GM19025 (cell line): ENCODE results near the gene NTM.

Source experiments
- ATAC-seq: cut with Tn5 transposase; IDR thresholded peaks from one replicate; pipeline ENCODE4 v1.9.1; 2021; ENCODE audit warnings: mild to moderate bottlenecking, low read depth, moderate library complexity; ENCODE audit not compliant: unreplicated experiment

NTM gene

GRCh38 chr11:132073787-132074186 is 703.4 kb downstream of the NTM start:
- ATAC-seq, result no peak

DNA sequence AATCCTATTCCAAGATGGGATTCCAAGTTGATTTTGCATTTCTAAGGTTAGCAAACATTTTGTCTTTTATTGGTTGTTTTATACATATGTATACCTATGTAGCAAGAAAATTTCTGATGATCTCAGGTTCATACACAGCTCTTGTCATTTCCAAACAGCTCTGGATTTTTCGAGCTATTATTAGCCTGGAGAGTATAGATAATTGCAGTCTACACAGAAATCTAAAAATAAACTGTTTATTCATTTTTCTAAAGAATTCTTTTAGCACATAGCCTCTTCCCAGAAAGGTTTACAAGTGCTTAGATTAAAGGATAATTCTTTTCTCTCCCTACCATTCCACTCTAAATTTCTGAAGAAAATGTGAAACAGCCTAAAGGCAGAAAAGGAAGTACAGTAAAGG is 705.0 kb downstream of the NTM start:
- no peak for ATAC-seq

DNA sequence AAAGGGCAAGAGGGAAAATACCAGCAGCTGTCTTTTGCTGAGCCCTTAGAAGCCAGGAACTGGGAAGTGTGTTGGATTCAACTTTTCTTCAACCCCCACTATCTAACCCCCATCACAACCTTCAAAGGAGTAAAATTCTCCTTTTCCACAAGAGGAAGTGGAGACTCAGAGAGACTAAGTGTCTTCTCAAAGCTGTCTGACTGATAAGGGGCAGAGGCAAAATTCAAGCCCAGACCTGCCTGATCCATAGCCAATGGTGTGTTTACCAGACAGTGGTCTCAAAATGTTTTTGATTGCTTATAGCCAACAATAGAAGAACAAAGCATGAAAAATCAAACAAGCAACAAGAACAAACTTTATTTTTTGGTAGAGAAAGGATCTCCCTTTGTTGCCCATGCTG is 707.0 kb downstream of the NTM start:
- ATAC-seq, result no peak

DNA sequence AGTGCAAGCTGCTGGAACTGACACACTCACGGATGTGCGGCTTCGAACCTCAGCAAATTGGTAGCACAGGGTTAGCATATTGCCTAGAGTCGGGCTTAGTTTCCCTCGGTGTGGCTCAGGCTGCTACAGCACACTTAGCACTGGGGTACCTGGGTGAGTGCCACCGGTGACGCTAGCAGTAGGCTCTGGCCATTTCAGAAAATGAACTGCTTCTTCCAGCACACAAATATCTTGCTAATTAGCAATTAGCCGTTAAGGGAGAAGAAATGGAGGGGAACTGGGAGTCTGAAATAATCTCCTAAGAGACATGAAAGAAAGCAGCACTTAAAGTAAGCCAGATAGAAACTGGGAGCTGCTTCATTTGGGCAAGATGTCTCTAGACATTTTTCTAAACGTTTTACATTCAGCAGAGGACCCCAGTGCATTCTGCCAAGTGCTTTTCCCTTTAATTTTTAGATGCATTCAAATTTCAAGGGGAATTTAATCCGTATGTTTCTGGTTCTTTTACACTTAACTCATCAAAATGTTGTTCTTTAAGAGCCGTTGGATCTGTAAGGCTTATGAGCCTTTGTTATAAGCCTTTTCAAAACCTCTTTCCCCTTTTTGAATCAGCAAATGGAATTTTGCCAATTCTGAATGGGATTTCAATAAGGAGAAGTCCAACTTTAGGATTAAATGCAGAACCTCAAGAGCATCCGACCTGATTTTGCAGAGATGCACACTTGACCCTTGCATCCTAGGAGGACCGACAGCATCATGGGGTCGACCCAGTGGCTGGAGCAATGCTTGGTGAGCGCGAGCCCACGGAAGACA is 708.1 kb downstream of the NTM start:
- ATAC-seq, result no peak

- ATAC-seq, result no peak
Observed at GRCh38 chr11:132080127-132080526, 709.7 kb downstream of the NTM start.

DNA sequence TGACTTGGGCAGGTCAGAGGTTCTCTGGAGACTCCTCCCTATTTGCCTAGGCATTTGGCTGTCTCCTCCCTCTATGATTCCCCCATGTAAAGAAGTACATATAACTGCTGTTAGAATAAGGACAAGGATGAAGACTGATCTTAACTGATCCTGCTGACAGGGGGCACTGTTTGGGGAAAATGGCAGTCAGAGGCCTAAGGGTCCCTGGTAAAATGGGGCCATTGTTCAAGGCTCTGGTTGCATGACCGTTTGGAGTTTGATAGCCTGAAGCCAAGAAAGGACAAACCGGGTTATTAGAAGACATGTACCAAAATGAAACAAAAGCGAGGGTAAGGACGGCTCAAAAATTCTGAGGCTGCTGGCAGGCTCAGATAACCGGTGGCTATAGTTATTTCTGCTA is 712.2 kb downstream of the NTM start:
- no peak for ATAC-seq

- no peak for ATAC-seq
Observed at GRCh38 chr11:132084433-132084832, 714.0 kb downstream of the NTM start.

- ATAC-seq, result no peak
Observed at GRCh38 chr11:132087148-132087547, 716.7 kb downstream of the NTM start.

GRCh38 chr11:132088551-132088950 is 718.1 kb downstream of the NTM start:
- no peak for ATAC-seq

GRCh38 chr11:132093536-132094259 is 723.3 kb downstream of the NTM start:
- ATAC-seq, result no peak

- no peak for ATAC-seq
Observed at GRCh38 chr11:132094598-132094997, 724.2 kb downstream of the NTM start.

DNA sequence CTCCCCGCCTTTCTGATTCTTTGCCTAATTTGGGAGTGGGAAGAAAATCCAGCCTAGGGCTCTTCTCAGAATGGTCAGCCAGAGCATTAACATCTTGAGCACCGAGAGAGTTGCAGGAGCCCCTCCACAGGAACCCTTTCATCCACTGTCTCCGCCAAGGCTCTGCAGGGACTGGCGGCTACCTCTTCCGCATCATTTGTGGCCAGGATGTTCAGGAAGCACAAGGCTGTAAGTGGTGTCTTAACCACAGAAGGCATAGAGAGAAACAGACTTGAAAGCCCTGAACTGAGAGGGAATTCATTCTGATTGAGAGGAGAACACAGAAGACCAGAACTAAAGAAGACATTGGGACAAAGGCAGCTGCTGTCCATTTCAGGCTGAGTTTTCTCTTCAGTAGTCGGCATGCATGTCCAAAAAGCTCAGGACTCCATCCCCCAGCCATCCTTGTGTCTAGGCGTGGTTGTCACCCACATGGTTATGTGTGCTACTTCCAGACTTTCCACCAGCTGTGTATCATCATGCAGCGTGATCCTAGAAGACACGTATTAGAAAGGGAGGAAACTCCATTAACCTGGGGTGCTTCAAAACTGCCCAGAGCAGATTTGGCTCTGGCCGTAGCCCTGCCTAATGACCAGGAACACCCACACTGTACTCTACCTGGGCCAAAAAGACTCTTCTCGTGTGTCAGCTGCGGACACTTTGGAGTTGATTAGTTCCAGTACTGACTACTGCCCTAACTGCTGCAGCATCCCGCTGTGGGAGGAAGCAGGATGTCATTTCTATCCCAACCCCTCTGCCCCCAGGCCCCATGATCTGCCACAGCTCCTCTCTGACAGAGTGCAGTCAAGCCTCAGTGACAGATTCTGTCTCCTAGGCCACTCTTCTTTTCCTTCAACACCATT is 725.1 kb downstream of the NTM start:
- no peak for ATAC-seq

GRCh38 chr11:132096132-132096825 is 725.9 kb downstream of the NTM start:
- ATAC-seq, result no peak

DNA sequence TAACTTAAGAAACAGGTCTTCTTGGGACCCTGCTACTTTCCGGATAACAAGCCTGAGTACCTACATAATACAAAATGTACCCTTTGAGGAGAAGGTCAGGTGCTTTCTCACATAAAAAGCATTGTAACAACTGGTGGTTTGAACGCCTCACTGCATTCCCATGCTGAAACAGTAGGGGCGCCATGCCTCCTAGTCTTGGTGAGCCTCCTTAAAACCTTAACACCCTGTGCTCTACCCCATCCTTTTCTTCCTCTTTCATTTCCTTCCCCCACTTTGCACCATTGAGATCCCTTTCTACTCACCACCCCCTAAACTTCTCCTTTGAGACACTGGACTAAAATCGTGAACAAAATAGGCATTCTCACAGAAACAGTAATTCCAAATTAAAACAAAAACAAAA is 729.3 kb downstream of the NTM start:
- ATAC-seq, result no peak

DNA sequence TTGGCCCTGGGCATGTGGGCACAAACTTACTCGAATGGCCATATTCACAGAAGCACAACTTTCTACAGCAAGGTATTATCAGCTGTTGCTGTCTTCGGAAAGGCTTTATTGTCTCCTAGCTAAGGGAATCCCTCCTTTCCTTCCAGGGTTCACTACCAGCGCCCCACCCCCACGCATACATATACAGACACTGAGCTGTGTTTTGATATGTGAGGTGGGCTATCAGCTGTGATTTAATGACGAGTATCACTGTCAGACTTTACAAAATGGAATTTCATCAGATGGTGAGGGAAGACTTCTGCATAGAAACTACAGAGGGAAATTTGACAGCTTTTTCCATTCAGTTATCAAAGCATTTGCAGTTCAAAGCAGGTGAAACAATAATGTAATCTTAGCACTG is 730.2 kb downstream of the NTM start:
- no peak for ATAC-seq

DNA sequence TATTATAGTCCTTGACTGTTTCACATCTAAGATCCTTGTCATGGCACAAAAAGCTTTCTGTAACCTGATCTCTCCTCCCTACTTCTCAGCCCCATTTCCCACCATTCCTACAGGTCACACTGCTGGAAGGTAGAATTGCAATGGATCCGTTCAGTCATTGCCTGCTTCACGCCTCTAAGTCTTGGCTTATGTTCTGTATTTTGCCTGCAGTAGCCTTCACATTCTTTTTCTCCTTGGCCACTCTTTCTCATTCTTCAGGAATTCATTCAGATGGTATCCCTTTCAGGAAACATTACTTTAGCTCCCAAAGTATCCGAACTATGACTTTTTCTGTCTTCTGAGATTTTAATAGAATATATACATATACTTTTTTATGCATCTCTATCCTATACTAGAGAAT is 731.5 kb downstream of the NTM start:
- no peak for ATAC-seq

GRCh38 chr11:132103021-132103420 is 732.6 kb downstream of the NTM start:
- ATAC-seq, result no peak

GRCh38 chr11:132106096-132106982 is 735.9 kb downstream of the NTM start:
- no peak for ATAC-seq

DNA sequence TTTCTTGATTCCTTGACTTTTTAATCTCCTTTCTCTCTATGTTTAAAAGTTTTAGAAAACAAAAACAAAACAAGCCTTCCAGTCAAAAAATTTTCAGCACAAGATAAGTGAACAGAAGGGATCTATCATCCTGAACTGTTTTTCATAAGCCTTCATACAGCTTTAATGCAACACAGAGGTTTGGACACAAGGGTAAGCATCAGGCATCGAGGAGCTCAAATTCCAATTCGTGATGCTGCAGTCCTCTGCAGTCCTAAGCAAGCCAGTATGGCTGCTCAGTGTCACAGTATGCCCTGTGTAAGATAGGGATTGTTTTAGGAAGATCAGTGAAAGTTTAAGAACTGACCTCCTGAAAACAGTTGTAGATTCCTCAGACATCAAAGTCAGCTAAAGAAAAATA is 740.9 kb downstream of the NTM start:
- no peak for ATAC-seq
